ENCODE results near the gene NBPF3. TPM values are rescaled to one million over a fixed set of nuclear protein-coding genes. Genes with fewer than 3 reads are reported as not detected.
A peak's percentile ranks its signal among the peaks of the same experiment; 100 is the strongest.

Gene NBPF3
- polyA plus RNA-seq, 6 donors from 2014 or later = 0.29 to 2.1 (median 0.43) TPM; not detected in 1

DNA sequence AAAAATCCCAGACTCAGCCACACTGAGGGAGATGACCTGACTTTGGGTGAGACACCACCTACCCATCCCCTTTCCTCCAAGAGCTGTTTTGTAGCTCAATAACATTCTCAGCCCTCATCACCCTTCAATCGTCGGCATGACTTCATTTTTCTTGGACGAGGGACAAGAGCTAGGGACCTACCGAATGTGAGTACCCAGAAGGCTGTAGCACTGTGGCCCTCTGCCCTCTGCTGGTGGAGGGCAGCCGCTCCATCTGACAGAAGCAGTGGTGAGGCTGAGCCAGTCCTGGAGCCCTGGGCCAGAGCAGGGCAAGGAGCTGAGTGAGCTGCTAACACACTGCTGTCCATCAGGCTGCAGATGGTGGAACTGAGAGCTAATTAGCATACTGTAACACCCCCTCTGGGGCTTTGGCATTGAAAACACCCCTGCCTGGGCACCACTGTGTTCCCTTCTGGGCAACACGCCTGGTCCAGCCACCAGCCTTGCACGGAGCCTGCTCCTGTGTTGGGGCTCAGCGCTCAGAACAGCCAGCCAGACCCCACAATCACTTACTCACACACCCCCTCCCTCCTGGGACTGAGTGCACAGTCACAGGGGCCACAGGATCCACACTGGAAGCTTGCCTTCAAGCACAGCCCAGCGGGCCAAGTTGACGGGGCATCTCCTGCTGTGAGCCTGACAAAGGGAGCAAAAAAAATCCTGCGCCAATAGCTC, 51.0 kb downstream of the NBPF3 start:
- Mint-ChIP-seq H3K27ac (no peak overlapping the region), H3K27me3 (peaks cover 16 to 22% (median 18%) of the 10 kb centered on the region in 3 donors), H3K4me1 (peaks cover 9 to 19% (median 14%) of the 10 kb centered on the region in 3 donors), H3K9me3 (peaks cover 0 to 8% (median 3%) of the 10 kb centered on the region in 7 donors), H3K4me3 (no peak overlapping the region), H3K36me3 (peaks cover 0 to 8% of the 10 kb centered on the region in 2 donors)
- ATAC-seq (ENCODE audit: low read depth in 2 of 2) = peak; percentile 35 to 39
- DNase-seq = no peak

DNA sequence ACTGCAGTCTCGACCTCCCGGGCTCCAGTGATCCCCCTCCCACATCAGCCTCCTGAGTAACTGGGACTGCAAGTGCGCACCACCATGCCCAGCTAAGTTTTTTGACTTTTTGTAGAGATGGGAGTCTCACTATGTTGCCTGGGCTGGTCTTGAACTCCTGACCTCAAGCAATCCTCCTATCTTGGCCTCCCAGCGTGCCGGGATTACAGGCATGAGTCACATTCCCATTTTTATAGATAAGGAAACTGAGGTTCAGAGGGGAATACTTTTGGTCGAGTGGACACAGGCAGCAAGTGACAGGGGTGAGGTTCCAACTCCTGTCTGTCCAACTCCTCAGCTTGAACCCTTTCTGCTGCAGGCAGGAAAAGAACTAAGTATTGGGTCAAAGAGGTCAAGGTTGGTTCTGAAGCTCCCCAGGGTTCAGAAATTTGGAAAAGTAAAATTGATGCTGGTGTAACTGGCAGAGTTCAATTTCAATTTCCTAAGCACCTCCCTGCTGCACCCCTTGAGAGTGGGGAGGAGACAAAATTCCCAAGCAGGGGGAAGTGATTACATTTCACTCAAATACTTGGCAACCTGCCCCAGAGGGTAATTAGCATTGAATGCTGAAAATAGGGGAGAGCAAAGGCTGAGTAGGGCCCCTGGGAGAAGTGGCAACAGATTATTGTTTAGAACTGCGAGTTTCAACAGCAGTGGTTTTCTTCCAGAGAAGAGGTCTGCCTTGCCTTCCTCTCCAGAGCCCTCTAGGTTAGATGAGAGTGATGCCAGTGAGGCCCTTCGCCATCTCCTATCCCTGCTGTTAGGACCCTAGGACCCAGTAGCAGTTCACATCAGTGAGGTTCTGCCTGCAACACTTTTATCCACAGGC, 51.8 kb downstream of the NBPF3 start:
- H3K9me3 Mint-ChIP-seq = peaks cover 0 to 8% (median 3%) of the 10 kb centered on the region in 7 donors
- DNase-seq = no peak
- peaks cover 8 to 22% (median 18%) of the 10 kb centered on the region in 3 donors for H3K27me3 Mint-ChIP-seq
- ATAC-seq (ENCODE audit: low read depth in 2 of 2) = no peak
- peaks cover 0 to 8% of the 10 kb centered on the region in 2 donors for H3K36me3 Mint-ChIP-seq
- H3K4me3 Mint-ChIP-seq = no peak overlapping the region
- H3K27ac Mint-ChIP-seq = peak overlapping the region in 1 of 6 donors; percentile 47
- peaks cover 9 to 19% (median 14%) of the 10 kb centered on the region in 3 donors for H3K4me1 Mint-ChIP-seq

DNA sequence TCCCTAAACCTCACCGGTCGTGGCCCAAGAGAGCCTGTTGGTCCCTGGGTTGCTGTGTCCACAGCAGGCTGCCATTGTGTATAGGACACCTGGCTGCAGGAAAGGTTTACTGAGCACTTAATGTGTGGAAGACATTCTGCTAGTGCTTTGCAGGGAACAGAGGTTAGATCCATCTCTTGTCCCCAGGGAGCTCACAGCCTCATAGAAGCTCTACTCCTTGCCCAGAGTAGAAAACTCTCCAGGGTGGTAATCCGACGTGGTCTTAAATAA, 52.4 kb downstream of the NBPF3 start:
- Mint-ChIP-seq H3K4me1 (peaks cover 9 to 18% (median 14%) of the 10 kb centered on the region in 3 donors), H3K36me3 (peaks cover 0 to 8% of the 10 kb centered on the region in 2 donors), H3K9me3 (peaks cover 0 to 8% (median 3%) of the 10 kb centered on the region in 7 donors), H3K27ac (no peak overlapping the region), H3K4me3 (no peak overlapping the region), H3K27me3 (peaks cover 6 to 22% (median 18%) of the 10 kb centered on the region in 3 donors)
- DNase-seq (no peak), ATAC-seq (ENCODE audit: low read depth in 2 of 2) (no peak)

DNA sequence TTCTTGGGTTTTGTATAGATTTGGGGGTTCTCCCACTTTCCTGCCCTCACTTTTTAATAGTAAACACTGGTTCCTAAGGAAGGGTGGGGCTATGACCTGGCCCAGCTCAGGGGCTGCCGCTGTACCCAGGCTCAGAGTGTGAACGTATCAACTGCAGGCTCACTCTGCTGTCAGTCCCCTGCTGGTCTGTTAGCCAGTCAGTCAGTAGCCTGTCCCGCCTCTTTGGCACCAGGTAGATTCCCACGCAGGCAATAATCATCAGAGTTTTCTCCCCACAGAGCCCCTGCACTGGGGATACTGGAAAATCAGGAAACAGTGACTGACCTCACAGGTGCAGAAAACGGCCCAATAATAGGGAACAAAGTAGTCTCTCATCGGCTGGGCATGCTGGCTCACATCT, 54.3 kb downstream of the NBPF3 start:
- DNase-seq = no peak
- ATAC-seq (ENCODE audit: low read depth in 2 of 2) = no peak
- Mint-ChIP-seq H3K4me3 (no peak overlapping the region), H3K27me3 (peaks cover 7 to 18% (median 14%) of the 10 kb centered on the region in 3 donors), H3K27ac (no peak overlapping the region), H3K9me3 (peaks cover 0 to 3% (median 0%) of the 10 kb centered on the region in 7 donors), H3K4me1 (peaks cover 0 to under 1% (median 0%) of the 10 kb centered on the region in 3 donors), H3K36me3 (no peaks in the 10 kb centered on the region)

DNA sequence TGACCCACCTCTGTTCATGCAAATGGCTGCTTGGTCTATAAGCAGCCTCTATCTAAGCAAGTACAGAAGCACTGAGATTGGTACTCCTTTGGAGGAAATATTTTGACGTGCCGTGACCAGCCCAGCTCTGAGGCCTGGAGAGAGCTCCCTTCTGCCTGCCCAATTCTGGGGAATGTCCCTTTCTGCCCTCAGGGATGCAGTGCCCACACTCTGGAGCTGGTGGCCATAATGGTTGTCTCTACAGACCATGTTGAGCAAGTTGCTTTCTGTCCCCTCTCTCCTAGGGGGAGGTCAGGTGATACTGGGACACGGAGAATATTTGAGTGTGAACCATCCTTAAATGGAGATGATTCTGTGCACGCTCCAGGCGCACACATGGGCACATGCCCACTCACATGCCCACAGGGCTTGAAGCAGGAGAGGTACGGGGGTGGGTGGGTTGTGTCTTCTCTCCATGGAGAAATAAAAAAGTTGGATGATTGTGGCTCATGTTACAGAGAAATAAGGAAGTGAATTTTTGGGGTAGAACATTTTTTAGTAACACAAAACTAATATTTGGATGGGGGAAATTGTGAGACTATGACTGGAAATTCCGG, 55.4 kb downstream of the NBPF3 start:
- ATAC-seq (ENCODE audit: low read depth in 2 of 2) = no peak
- Mint-ChIP-seq H3K4me1 (no peaks in the 10 kb centered on the region), H3K4me3 (no peak overlapping the region), H3K27me3 (peaks cover 14 to 25% (median 19%) of the 10 kb centered on the region in 3 donors), H3K36me3 (no peaks in the 10 kb centered on the region), H3K9me3 (peaks cover 0 to 3% (median 0%) of the 10 kb centered on the region in 7 donors), H3K27ac (peak overlapping the region in 1 of 6 donors; percentile 14)
- DNase-seq = no peak

DNA sequence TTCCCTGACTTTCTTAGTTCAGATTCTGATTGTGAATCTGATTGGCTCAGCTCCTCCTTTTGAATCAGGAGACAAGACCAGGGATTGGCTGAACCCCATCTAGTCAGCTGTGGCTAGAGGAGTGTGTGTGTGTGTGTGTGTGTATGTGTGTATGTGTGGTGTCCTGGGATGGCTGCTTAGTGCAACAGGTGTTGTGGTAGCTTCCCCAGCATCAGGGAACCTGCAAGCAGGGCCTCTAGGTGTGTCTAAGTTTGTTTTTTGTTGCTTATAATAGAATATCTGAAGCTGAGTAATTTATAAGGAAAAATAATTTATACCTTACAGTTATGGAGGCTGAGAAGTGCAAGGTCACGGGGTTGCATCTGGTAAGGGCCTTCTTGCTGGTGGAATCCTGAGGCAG, 56.1 kb downstream of the NBPF3 start:
- Mint-ChIP-seq H3K27ac (no peak overlapping the region), H3K4me1 (no peaks in the 10 kb centered on the region), H3K4me3 (no peak overlapping the region), H3K9me3 (peaks cover 0 to 2% (median 0%) of the 10 kb centered on the region in 7 donors), H3K36me3 (no peaks in the 10 kb centered on the region), H3K27me3 (peaks cover 14 to 21% (median 19%) of the 10 kb centered on the region in 3 donors)
- no peak for DNase-seq
- no peak for ATAC-seq (ENCODE audit: low read depth in 2 of 2)

DNA sequence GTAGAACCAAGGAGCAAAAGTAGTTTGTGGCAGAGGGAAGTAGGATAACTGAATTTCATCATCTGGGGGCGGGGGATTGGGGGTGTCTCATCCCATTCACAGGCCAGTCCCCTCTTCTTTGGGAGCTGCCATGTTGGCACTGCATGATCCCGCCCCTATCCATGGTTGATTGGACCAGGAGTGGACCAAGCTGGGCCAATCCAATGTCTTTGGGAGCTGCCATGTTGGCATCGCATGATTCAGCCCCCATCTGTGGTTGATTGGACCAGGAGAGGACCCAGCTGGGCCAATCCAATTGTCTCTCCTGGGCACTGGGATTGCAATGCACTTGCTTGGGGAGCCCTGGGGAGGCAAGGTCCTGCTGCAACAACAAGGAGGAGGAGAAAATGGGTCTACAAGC, 56.9 kb downstream of the NBPF3 start:
- peaks cover 0 to 2% (median 0%) of the 10 kb centered on the region in 7 donors for H3K9me3 Mint-ChIP-seq
- H3K4me3 Mint-ChIP-seq = no peak overlapping the region
- peaks cover 16 to 19% (median 19%) of the 10 kb centered on the region in 3 donors for H3K27me3 Mint-ChIP-seq
- no peak overlapping the region for H3K27ac Mint-ChIP-seq
- no peaks in the 10 kb centered on the region for H3K36me3 Mint-ChIP-seq
- no peak for ATAC-seq (ENCODE audit: low read depth in 2 of 2)
- DNase-seq = no peak
- H3K4me1 Mint-ChIP-seq = no peaks in the 10 kb centered on the region

DNA sequence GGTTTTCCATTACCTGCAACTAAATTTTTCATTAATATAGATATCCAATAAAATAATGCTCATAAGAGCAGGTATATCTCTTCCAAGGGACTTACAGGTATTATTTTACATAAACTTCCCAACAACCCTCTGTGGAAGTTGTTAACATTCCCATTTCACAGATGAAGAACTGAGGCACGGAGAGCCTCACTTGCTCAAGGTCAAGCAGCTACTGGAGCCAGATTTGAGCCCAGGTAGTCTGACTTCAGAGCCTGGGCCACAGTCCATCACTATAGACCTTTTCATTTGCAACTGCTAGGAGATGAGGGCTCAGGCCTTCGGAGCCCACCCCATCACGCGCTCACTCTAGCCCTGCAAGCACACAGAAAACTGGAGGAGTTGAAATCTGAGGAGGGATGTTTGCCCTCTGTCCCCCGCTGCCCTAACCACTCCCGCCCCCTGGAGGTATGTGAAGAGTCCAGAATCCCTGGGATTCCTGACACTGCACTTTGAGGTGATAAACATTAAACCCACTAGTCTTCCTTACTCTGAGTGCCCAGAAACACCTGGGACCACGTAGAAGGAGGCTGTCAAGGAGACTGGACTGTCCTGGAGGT, 57.6 kb downstream of the NBPF3 start:
- Mint-ChIP-seq H3K9me3 (peaks cover 0 to 2% (median 0%) of the 10 kb centered on the region in 7 donors), H3K4me3 (no peak overlapping the region), H3K4me1 (no peaks in the 10 kb centered on the region), H3K27ac (no peak overlapping the region), H3K36me3 (no peaks in the 10 kb centered on the region), H3K27me3 (peaks cover 16 to 19% (median 17%) of the 10 kb centered on the region in 3 donors)
- ATAC-seq (ENCODE audit: low read depth in 2 of 2) (no peak), DNase-seq (no peak)

DNA sequence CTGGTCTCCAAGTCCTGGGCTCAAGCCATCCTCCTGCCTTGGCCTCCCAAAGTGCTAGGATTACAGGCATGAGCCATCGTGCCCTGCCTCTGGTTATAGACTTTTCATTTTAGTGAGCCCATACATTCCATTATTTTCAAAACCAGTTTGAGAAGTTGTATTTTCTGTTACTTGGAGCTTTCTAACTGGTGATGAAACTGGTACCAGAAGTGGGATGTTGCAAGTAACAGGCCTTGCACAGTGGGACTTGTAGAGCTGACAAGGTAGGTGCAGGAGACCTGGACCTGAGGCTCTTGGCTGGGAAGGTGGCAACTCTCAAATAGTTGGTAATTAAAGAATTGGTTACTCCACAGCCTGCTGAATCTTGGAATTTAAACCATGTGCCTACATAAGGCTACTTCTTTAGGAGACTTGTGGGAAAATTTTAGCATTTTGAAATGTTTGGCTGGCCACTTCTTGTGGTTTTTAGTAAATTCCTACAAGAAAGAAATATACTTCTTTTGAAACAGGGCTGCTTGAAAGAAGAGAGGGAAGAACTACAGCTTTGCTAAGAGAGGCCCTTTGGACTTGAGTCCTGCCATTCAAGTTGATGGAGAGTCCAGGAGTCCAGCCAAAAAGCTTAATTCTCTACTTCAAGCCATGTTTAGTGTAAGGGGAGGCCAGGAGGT, 59.5 kb downstream of the NBPF3 start:
- Mint-ChIP-seq H3K27me3 (peaks cover 19 to 26% (median 21%) of the 10 kb centered on the region in 3 donors), H3K36me3 (no peaks in the 10 kb centered on the region), H3K9me3 (peaks cover 0 to 1% (median 0%) of the 10 kb centered on the region in 7 donors), H3K4me1 (no peaks in the 10 kb centered on the region), H3K27ac (no peak overlapping the region), H3K4me3 (no peak overlapping the region)
- no peak for DNase-seq
- no peak for ATAC-seq (ENCODE audit: low read depth in 2 of 2)

DNA sequence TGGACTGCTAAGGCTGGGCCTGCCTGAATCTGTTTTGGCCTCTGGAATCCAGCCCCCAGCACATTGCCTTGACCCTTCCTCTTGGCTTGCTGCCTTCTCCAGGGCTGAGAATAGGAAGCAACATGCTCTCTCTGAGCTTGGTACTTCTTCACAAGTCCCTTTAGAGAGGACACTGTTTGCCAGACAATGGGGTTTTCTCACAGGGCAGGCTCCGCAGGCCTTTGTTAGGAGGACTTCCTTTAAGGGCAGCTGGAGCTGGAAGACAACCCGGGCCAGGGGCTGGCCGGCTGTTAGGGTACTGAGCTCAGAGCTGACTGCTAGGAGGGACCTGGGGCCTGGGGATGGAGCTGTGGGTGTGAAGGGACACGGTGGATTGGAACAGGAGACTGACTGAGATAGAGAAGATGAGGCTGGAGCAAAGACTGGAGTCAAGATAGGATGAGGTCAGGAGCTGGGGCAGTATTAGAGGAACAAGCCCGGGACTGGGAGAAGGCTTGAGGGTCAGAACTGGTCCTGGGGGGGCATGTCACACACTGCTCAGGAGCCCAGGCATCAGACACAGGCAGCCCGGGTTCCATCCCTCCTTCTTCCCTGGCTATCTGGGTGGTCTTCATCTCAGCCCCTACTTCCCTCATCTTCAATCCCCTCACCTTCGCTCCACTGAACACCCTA, 63.9 kb downstream of the NBPF3 start:
- no peak overlapping the region for H3K27ac Mint-ChIP-seq
- peaks cover 28 to 60% (median 57%) of the 10 kb centered on the region in 3 donors for H3K27me3 Mint-ChIP-seq
- no peaks in the 10 kb centered on the region for H3K36me3 Mint-ChIP-seq
- H3K4me3 Mint-ChIP-seq = no peak overlapping the region
- peaks cover 4 to 8% (median 7%) of the 10 kb centered on the region in 3 donors for H3K4me1 Mint-ChIP-seq
- DNase-seq = no peak
- ATAC-seq (ENCODE audit: low read depth in 2 of 2) = no peak
- peaks cover 0 to 1% (median 0%) of the 10 kb centered on the region in 7 donors for H3K9me3 Mint-ChIP-seq

DNA sequence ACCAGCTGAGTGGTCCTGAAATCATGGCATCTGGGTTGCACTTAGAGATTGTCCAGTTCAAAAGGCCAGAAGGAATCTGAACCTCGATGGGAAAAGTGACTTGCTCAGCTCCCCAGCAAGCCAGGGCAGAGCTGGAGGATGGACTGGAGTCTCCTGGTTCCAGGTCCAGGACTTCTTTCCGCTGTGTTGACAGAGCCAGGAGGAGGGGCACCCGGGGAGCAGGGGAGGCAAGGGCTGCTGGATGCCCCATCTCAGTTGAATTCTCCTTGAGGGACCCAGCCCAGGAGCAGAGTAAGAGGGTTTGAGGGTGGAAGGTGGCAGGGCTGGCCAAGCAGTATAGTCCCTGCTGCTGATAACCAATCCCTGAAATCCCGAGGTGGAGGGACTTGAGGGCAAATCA, 66.9 kb downstream of the NBPF3 start:
- DNase-seq (no peak), ATAC-seq (ENCODE audit: low read depth in 2 of 2) (no peak)
- H3K4me3 Mint-ChIP-seq = no peak overlapping the region
- no peak overlapping the region for H3K27ac Mint-ChIP-seq
- H3K9me3 Mint-ChIP-seq = peaks cover 0 to 3% (median 0%) of the 10 kb centered on the region in 7 donors
- H3K27me3 Mint-ChIP-seq = peaks cover 43 to 69% (median 64%) of the 10 kb centered on the region in 3 donors
- peaks cover 10 to 18% (median 13%) of the 10 kb centered on the region in 3 donors for H3K4me1 Mint-ChIP-seq
- no peaks in the 10 kb centered on the region for H3K36me3 Mint-ChIP-seq

DNA sequence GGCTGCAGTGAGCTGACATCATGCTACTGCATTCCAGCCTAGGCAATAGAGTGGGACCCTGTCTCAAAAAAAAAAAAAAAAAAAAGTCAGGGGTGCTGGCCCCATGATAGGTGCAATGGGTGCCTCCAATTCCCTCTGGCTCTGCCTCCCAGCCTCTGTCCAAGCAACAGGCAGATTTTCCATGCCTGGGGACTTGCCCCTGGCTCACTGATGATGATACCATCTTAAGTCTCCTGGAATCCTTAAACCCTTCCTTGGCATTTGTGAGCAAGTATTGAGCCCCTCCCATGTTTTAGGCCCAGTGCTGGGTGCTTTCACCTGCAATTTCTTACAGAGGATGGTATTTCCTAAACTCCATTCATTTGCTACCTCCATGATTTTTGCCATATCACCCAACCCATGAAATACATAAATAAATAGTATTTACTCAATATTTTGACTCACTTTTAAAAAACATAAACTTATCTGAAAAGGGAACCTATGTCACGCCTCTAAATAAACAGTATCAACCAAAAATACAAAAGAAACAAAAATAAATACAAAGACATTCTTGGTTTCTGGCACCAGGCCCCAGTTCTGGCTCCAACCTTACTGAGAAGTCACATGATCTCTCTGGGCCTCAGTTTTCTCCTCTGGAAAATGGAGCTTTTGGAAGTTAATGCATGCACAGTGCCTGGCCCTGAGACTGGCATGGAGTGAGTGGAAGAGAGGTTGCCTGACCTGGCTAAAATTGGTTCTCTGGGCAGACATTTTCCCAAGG, 67.8 kb downstream of the NBPF3 start:
- no peak for ATAC-seq (ENCODE audit: low read depth in 2 of 2)
- peaks cover 0 to 3% (median 0%) of the 10 kb centered on the region in 7 donors for H3K9me3 Mint-ChIP-seq
- peak overlapping the region in 2 of 8 donors; percentile 12 to 21 for H3K4me3 Mint-ChIP-seq
- H3K27me3 Mint-ChIP-seq = peaks cover 43 to 68% (median 65%) of the 10 kb centered on the region in 3 donors
- H3K4me1 Mint-ChIP-seq = peaks cover 10 to 18% (median 13%) of the 10 kb centered on the region in 3 donors
- DNase-seq = no peak
- peak overlapping the region in 1 of 6 donors; percentile 69 for H3K27ac Mint-ChIP-seq
- H3K36me3 Mint-ChIP-seq = no peaks in the 10 kb centered on the region
